HG03520 (cell line): ENCODE results near the gene LAMC1.
"Not testable (repeated sequence)": the region's sequence is repeated elsewhere in the genome, so short reads cannot be mapped to it uniquely, and the experiment has no call there.

Experiments
- ATAC-seq: cut with Tn5 transposase; IDR thresholded peaks from one replicate; pipeline ENCODE4 v1.9.1; 2021; ENCODE audit warnings: mild to moderate bottlenecking, moderate library complexity; ENCODE audit not compliant: unreplicated experiment

Gene LAMC1

GRCh38 chr1:183143576-183144315 is 120.5 kb downstream of the LAMC1 start:
- no peak for ATAC-seq

DNA sequence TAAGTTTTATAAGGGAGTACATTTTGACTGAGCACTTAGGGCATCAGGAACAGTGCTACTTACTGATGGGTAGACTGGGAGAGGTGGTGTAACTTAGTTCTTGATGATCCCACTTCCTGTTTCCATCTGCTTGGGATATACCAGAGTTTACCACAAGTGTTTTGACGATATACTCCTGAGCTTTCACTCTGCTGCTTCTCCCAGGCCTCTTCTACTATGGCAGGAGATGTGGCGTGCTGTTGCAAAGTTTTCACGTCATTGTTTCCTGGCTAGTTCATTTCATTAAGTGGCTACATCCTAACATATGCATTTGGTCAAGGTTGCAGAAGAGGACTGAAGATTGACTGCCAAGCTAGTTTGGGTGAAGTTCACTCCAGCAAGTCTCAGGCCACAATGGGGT is 121.5 kb downstream of the LAMC1 start:
- no peak for ATAC-seq

DNA sequence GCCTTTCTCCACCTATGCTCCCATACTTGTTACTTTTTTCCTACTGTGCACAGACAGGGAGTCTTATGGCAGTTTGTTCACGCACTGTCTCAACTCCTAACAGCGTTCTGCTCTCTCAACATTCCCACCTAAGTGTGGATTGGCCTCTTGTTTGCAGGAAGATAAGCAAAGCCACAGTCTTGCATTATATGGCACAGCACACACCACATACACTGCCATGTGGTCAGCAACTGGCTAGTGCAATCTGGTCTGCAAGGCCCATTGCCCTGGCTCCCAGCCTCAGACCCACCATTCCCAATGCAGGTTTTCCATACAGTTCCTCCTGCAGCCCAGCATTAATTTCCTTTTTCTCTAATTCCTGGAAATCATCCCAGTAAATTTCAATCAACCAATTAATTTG is 124.5 kb downstream of the LAMC1 start:
- no peak for ATAC-seq

DNA sequence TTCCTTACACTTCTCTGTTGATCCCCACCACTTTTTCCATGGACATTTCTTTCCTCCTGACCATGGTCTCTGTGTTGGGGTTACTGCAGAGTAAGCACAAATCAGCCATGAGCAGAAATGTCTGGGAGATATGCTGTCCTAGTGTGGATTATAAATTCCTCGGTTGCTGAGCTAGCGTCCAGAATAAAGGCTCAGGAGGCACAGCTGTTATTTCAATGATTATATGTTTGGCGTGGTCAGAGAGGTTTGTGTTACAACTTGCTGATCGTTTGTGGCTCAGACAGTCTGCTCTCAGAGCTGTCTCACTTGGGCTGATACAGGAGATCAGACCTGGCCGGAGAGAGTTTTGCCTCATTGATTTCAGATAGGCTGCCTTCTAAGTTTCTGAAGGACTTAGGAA is 125.4 kb downstream of the LAMC1 start:
- ATAC-seq: no peak

DNA sequence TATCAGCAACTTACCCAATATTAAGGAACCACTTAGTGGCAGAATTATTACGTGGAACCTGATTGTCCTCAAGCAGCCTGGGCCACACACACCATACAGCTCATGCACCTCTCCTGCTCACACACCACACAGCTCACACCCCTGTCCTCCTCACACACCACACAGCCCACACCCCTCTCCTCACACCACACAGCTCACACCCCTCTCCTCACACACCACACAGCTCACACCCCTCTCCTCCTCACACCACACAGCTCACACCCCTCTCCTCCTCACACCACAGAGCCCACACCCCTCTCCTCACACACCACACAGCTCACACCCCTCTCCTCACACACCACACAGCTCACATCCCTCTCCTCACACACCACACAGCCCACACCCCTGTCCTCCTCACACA is 126.1 kb downstream of the LAMC1 start:
- no peak for ATAC-seq

DNA sequence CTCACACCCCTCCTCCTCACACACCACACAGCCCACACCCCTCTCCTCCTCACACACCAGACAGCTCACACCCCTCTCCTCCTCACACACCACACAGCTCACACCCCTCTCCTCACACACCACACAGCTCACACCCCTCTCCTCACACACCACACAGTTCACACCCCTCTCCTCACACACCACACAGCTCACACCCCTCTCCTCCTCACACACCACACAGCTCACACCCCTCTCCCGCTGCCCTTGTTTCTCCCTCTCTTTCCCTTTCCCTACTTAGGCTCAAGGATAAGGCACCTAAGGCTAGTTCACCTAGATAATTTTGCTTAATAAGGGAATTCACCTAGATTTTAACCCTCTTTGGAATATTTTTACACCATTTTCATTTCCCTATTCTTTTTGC is 126.8 kb downstream of the LAMC1 start:
- not testable (repeated sequence) for ATAC-seq

GRCh38 chr1:183150445-183150844 is 127.2 kb downstream of the LAMC1 start:
- no peak for ATAC-seq

- ATAC-seq: no peak
Observed at GRCh38 chr1:183152180-183152579, 129.0 kb downstream of the LAMC1 start.

GRCh38 chr1:183155939-183156338 is 132.7 kb downstream of the LAMC1 start:
- no peak for ATAC-seq

- ATAC-seq: no peak
Observed at GRCh38 chr1:183159960-183160359, 136.7 kb downstream of the LAMC1 start.

GRCh38 chr1:183161391-183161790 is 138.2 kb downstream of the LAMC1 start:
- ATAC-seq: no peak

GRCh38 chr1:183163316-183163715 is 140.1 kb downstream of the LAMC1 start:
- no peak for ATAC-seq

GRCh38 chr1:183164340-183164739 is 141.1 kb downstream of the LAMC1 start:
- ATAC-seq: no peak

DNA sequence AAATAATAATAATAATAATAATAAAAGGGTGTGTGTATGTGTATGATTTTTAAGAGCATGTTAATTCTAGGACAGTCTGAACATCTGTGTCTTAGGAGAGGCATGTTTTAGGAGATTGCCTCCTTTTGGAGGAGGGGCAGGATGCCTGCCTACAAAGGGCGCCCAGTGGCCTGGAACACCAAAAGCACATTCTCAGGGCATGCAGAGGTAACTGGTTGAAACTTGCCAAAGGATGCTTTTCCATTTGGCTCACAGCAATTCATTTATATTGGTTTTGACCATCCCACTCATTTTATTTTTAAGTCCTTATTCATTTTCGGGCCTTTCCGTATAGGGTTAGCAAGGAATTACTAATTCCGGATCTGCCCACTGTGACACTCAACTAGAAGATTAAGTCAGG is 141.7 kb downstream of the LAMC1 start:
- no peak for ATAC-seq

DNA sequence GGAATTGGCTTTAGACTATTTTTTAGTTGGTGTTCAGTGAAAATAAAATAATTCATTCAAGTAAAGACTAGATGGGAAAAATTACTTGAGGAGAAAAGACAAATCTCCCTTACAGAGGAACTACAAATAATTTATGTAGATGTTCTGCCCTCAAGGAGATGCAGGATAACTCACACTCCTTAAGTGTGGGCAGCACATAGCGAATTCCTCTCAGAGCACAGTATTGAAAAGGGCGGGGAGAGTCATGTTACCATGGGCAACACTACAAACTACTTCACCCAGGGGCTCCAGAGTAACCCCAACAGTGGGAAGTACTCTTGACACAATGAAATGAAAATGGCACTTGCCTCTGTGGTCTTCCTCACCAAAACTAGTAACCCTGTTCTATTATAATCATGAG is 142.2 kb downstream of the LAMC1 start:
- no peak for ATAC-seq

DNA sequence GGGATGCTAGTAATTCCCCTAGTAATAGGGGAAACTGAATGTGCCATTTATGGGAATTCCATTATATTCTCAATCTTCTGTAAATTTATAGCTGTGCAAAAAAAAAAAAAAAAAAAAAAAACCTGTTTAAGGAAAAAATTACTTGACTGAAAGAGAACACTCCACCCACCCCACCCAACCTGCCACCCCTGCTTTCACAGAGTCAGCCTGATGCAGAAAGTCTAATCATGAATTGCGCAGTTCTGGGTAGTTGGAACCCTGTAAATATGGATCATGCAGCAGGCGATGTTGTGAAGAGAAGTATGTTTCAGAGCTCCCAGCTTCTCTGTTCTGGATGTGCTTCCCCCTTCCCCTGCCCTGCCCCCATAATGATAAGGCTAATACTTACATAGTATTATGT is 143.2 kb downstream of the LAMC1 start:
- no peak for ATAC-seq

- ATAC-seq: no peak
Observed at GRCh38 chr1:183167676-183168075, 144.5 kb downstream of the LAMC1 start.

DNA sequence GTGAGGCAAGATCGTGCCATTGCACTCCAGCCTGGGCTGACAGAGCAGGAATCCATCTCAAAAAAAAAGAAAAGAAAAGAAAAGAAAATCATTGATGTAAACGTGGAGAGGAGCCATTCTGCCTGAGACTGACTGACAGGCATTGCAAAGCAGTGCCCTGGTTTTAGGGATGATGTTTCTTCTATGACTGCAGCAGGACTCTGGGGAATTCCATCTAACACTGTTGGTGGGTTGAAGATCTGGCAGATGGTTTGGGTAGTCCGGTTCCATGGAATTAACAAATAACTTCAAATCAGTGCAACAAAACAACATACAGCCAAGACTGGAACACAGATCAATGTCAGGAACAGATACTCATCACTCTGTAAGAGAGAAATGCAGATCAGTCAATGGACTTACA is 145.1 kb downstream of the LAMC1 start:
- no peak for ATAC-seq

DNA sequence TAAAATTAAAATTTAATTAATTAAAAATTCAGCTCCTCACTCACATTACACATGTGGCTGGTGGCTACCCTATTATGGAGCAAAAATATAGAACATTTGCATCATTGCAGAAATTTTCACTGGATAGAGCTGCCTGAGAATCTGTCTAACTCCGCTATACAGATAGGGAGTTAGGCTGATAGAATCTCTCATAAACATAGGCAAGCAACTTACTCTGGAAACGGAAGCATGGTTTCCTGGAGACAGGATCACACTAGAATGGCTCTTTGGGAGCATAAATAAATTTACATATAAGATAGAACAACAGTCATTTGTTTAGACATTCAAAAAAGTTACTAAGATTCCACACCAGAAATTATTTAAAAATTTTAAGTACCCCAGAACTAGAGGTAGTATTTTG is 150.6 kb downstream of the LAMC1 start:
- ATAC-seq: no peak

- no peak for ATAC-seq
Observed at GRCh38 chr1:183175631-183176030, 152.4 kb downstream of the LAMC1 start.

GRCh38 chr1:183178545-183178944 is 155.3 kb downstream of the LAMC1 start:
- ATAC-seq: no peak

- ATAC-seq: no peak
Observed at GRCh38 chr1:183179033-183179432, 155.8 kb downstream of the LAMC1 start.

GRCh38 chr1:183180218-183180617 is 157.0 kb downstream of the LAMC1 start:
- no peak for ATAC-seq
